T-cell (primary cell): ENCODE data around the gene KRTAP24-1. TPM values are rescaled to one million over a fixed set of nuclear protein-coding genes. Genes with fewer than 3 reads are reported as not detected.

Experiments
- ATAC-seq, 4 experiments: fragments of 200-7000 bp in 3 of 4; fragments of 150-1000 bp in 1 of 4; cut with Tn5 transposase; replicated peaks in 1 of 4; 1 replicate in 3 of 4; 2 replicates in 1 of 4; pipeline ENCODE4 v1.10.0; 2021; ENCODE audit warnings: moderate library complexity in 3 of 4, mild to moderate bottlenecking in 2 of 4, moderate number of reproducible peaks in 1 of 4
- CTCF ChIA-PET, 2 donors: fragments of 300-600 bp; sonication (Branson Sonifier 250); formaldehyde crosslinking; loops; one replicate each; lab custom pipeline; 2022; ENCODE audit warnings: antibody characterized with exemption in 2 of 2; lab: Charles Lee
- POLR2A ChIA-PET, 2 donors: fragments of 300-600 bp; sonication (Branson Sonifier 250); formaldehyde crosslinking; loops; one replicate each; lab custom pipeline; 2022; ENCODE audit warnings: antibody characterized with exemption in 2 of 2; lab: Charles Lee
- DNase-seq, 35 experiments: peaks; one replicate each; pipeline versions ENCODE4 v3.0.0 to v3.0.0-alpha.2; 2013 to 2023
- H3K27ac ChIP-seq: one replicate; pipeline ENCODE4 v1.5.1; 2013; ENCODE audit warnings: low read length
- H3K27me3 ChIP-seq, 2 experiments: replicated peaks in 1 of 2; 1 replicate in 1 of 2; 2 replicates in 1 of 2; pipeline versions ENCODE4 v1.6.1 to v1.7.0; 2013; ENCODE audit warnings: low read length in 1 of 2, mixed read lengths in 1 of 2; ENCODE audit not compliant: control insufficient read depth in 2 of 2, insufficient read depth in 2 of 2; ENCODE audit errors: extremely low read depth in 1 of 2
- H3K36me3 ChIP-seq, 2 donors: 1 replicate in 1 of 2; 2 replicates in 1 of 2; pipeline versions ENCODE4 v1.6.1 to v1.7.0; 2013; ENCODE audit warnings: low read length in 1 of 2; ENCODE audit not compliant: control insufficient read depth in 2 of 2, insufficient read depth in 1 of 2; ENCODE audit errors: extremely low read depth in 1 of 2
- H3K4me1 ChIP-seq, 2 experiments: 1 replicate in 1 of 2; 2 replicates in 1 of 2; pipeline versions ENCODE4 v1.6.1 to v1.7.0; 2013; ENCODE audit warnings: low read length in 2 of 2, mixed read lengths in 1 of 2; ENCODE audit not compliant: insufficient read depth in 2 of 2, control insufficient read depth in 1 of 2; ENCODE audit errors: extremely low read depth in 1 of 2
- H3K4me3 ChIP-seq, 2 donors: 1 replicate in 1 of 2; 2 replicates in 1 of 2; pipeline versions ENCODE4 v1.5.1 to v1.7.0; 2013; ENCODE audit warnings: mild to moderate bottlenecking in 2 of 2, low read length in 1 of 2, moderate library complexity in 1 of 2; ENCODE audit not compliant: control insufficient read depth in 1 of 2; ENCODE audit errors: extremely low read depth in 1 of 2
- H3K9me3 ChIP-seq: 2 replicates; pipeline ENCODE4 v1.7.0; 2013
- H3K27ac Mint-ChIP-seq, 2 donors: one replicate each; pipeline ENCODE4 v1.8.0; 2020 to 2021; ENCODE audit warnings: mild to moderate bottlenecking in 2 of 2, mixed read lengths in 2 of 2
- H3K27me3 Mint-ChIP-seq, 2 donors: one replicate each; pipeline ENCODE4 v1.8.0; 2021 to 2022; ENCODE audit warnings: mixed read lengths in 2 of 2
- H3K36me3 Mint-ChIP-seq: one replicate; pipeline ENCODE4 v1.8.0; 2021; ENCODE audit warnings: mixed read lengths
- H3K4me1 Mint-ChIP-seq, 3 donors: one replicate each; pipeline ENCODE4 v1.8.0; 2020 to 2022; ENCODE audit warnings: mixed read lengths in 3 of 3, mild to moderate bottlenecking in 1 of 3
- H3K4me3 Mint-ChIP-seq, 3 donors: one replicate each; pipeline ENCODE4 v1.8.0; 2020 to 2022; ENCODE audit warnings: mild to moderate bottlenecking in 3 of 3, mixed read lengths in 3 of 3, moderate library complexity in 3 of 3
- H3K9me3 Mint-ChIP-seq, 3 donors: one replicate each; pipeline ENCODE4 v1.8.0; 2020 to 2022; ENCODE audit warnings: mixed read lengths in 3 of 3
- WGBS: methylation state at CpG from one replicate; pipeline ENCODE4 v1.1.5; 2013; ENCODE audit warnings: missing lambda C conversion rate; ENCODE audit not compliant: insufficient coverage; 5-methylcytosine and 5-hydroxymethylcytosine counted together
- total RNA-seq, 35 experiments: library from RNA in 6 of 35; stranded (reverse) in 6 of 35; fragments of 120-200 nt in 1 of 35; gene quantifications; one replicate each; pipeline versions ENCODE4 v1.2.1 to v1.2.4 and lab custom pipeline; 2013 to 2026

Gene KRTAP24-1, protein sequence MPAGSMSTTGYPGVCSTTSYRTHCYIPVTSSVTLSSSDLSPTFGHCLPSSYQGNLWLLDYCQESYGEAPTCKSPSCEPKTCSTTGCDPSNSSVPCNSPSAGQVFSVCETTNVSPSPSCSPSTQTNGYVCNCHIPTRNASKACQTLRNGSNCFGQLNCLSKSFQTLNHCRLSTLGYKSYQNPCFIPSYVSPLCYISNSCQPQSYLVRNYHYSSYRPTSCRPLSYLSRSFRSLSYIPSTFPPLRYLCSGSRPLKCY
- total RNA-seq: not detected
- total RNA-seq (2013): not detected
- total RNA-seq (lab: John Stamatoyannopoulos, UW): 0 reads per million in 29 experiments

- no peaks in the 10 kb centered on the region for H3K36me3 ChIP-seq
- POLR2A ChIA-PET: interaction anchor here in 1 of 2 donors (0.6 kb wide), 1 partner anchor 75 kb away, joined by 3 read pairs; no protein-coding TSS in a partner anchor
- H3K4me1 ChIP-seq: no peaks in the 10 kb centered on the region
- no peak within 1 kb of the TSS for H3K4me3 ChIP-seq
- H3K36me3 Mint-ChIP-seq: no peaks in the 10 kb centered on the region
- no peaks in the 10 kb centered on the region for H3K9me3 ChIP-seq
- H3K27ac ChIP-seq: no peak within 1 kb of the TSS
- ATAC-seq (no peak), DNase-seq (no peak)
- no CpG with 5 or more reads among the region's 3 CpGs for WGBS
- H3K4me1 Mint-ChIP-seq: no peaks in the 10 kb centered on the region
- H3K27me3 Mint-ChIP-seq: peaks cover 0 to 6% of the 10 kb centered on the region in 2 donors
- no peaks in the 10 kb centered on the region for H3K9me3 Mint-ChIP-seq
- H3K27me3 ChIP-seq: no peaks in the 10 kb centered on the region
- H3K4me3 Mint-ChIP-seq: no peak within 1 kb of the TSS
- CTCF ChIA-PET: no interaction called here
- no peak within 1 kb of the TSS for H3K27ac Mint-ChIP-seq
Measured at GRCh38 chr21:30282850-30283249, at the start of gene KRTAP24-1. Gene KRTAP24-1 (minus strand): TSS chr21:30282950. CDS start chr21:30282932, 18 bp downstream.

- Mint-ChIP-seq H3K4me1 (no peaks in the 10 kb centered on the region), H3K9me3 (peaks cover 3 to 26% (median 15%) of the 10 kb centered on the region in 3 donors), H3K27ac (no peak overlapping the region), H3K27me3 (peaks cover 2 to 11% of the 10 kb centered on the region in 2 donors), H3K36me3 (no peaks in the 10 kb centered on the region), H3K4me3 (no peak overlapping the region)
- no peaks in the 10 kb centered on the region for H3K27me3 ChIP-seq
- no peaks in the 10 kb centered on the region for H3K36me3 ChIP-seq
- no peak for DNase-seq
- no peak overlapping the region for H3K27ac ChIP-seq
- H3K4me3 ChIP-seq: no peak overlapping the region
- H3K4me1 ChIP-seq: no peaks in the 10 kb centered on the region
- ChIA-PET CTCF (no interaction called here), POLR2A (no interaction called here)
- H3K9me3 ChIP-seq: peaks cover 2% of the 10 kb centered on the region
- no peak for ATAC-seq
- WGBS: 62% methylated on average over 3 of the region's 4 CpGs
Measured at GRCh38 chr21:30329203-30329875, 46.6 kb upstream of the KRTAP24-1 start.

- peaks cover 3 to 26% (median 15%) of the 10 kb centered on the region in 3 donors for H3K9me3 Mint-ChIP-seq
- H3K27me3 Mint-ChIP-seq: peaks cover 2 to 11% of the 10 kb centered on the region in 2 donors
- Histone ChIP-seq H3K27me3 (no peaks in the 10 kb centered on the region), H3K4me1 (no peaks in the 10 kb centered on the region), H3K4me3 (no peak overlapping the region), H3K36me3 (no peaks in the 10 kb centered on the region), H3K9me3 (peaks cover 2% of the 10 kb centered on the region), H3K27ac (no peak overlapping the region)
- no peak for DNase-seq
- no peaks in the 10 kb centered on the region for H3K36me3 Mint-ChIP-seq
- H3K27ac Mint-ChIP-seq: no peak overlapping the region
- no peaks in the 10 kb centered on the region for H3K4me1 Mint-ChIP-seq
- no peak for ATAC-seq
- CTCF ChIA-PET: no interaction called here
- no peak overlapping the region for H3K4me3 Mint-ChIP-seq
- POLR2A ChIA-PET: no interaction called here
Measured at GRCh38 chr21:30326390-30326789, 43.6 kb upstream of the KRTAP24-1 start.

DNA sequence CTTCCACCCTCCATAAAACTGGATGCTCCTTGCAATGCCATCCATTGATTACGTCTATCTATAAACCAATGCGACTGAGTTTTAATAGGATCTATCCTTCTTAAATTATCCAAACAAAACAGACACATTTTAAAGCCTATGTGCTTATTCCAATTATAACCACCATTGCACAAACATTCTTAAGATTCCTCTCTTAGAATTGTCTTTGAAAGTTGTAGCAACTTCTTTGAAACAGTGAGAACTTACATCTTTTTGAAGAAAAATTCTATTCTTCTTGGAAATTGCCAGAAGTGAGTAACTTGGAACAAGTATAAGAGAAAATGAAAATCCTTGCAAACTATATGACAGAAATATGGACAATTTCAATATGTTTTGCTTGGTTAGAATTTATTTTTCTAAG is 37.5 kb upstream of the KRTAP24-1 start, which contains the start of gene KRTAP26-1:
Gene KRTAP26-1, minus strand, starts transcription at position 101 of the 400 bp plus-strand sequence. CDS start 280 bp downstream, outside the sequence.
- Histone ChIP-seq H3K36me3 (no peaks in the 10 kb centered on the region), H3K27me3 (no peaks in the 10 kb centered on the region), H3K4me3 (no peak within 1 kb of the TSS), H3K4me1 (no peaks in the 10 kb centered on the region), H3K27ac (no peak within 1 kb of the TSS), H3K9me3 (no peaks in the 10 kb centered on the region)
- ChIA-PET CTCF (no interaction called here), POLR2A (no interaction called here)
- no peak for DNase-seq
- no peak for ATAC-seq
- Mint-ChIP-seq H3K36me3 (no peaks in the 10 kb centered on the region), H3K27ac (no peak within 1 kb of the TSS), H3K9me3 (peaks cover 0 to 7% (median 5%) of the 10 kb centered on the region in 3 donors), H3K27me3 (peaks cover 0 to 9% of the 10 kb centered on the region in 2 donors), H3K4me1 (no peaks in the 10 kb centered on the region), H3K4me3 (no peak within 1 kb of the TSS)
- WGBS: 90% methylated on average over 2 of the region's 2 CpGs

GRCh38 chr21:30315701-30316100 is 33.0 kb upstream of the KRTAP24-1 start:
- ATAC-seq: no peak
- H3K4me1 Mint-ChIP-seq: no peaks in the 10 kb centered on the region
- H3K9me3 Mint-ChIP-seq: peaks cover 0 to 4% (median 0%) of the 10 kb centered on the region in 3 donors
- Histone ChIP-seq H3K36me3 (no peaks in the 10 kb centered on the region), H3K27me3 (no peaks in the 10 kb centered on the region), H3K9me3 (no peaks in the 10 kb centered on the region), H3K27ac (no peak overlapping the region), H3K4me1 (no peaks in the 10 kb centered on the region), H3K4me3 (no peak overlapping the region)
- H3K36me3 Mint-ChIP-seq: no peaks in the 10 kb centered on the region
- no peak overlapping the region for H3K27ac Mint-ChIP-seq
- CTCF ChIA-PET: no interaction called here
- no peak overlapping the region for H3K4me3 Mint-ChIP-seq
- peaks cover 0 to 9% of the 10 kb centered on the region in 2 donors for H3K27me3 Mint-ChIP-seq
- DNase-seq: no peak
- WGBS: no CpG with 5 or more reads among the region's 2 CpGs
- POLR2A ChIA-PET: no interaction called here

GRCh38 chr21:30306884-30307283 is 24.1 kb upstream of the KRTAP24-1 start:
- H3K27ac ChIP-seq: no peak overlapping the region
- no peaks in the 10 kb centered on the region for H3K9me3 ChIP-seq
- ChIA-PET POLR2A (no interaction called here), CTCF (no interaction called here)
- H3K36me3 Mint-ChIP-seq: no peaks in the 10 kb centered on the region
- H3K4me1 ChIP-seq: no peaks in the 10 kb centered on the region
- ATAC-seq: no peak
- H3K9me3 Mint-ChIP-seq: peaks cover 0 to 4% (median 2%) of the 10 kb centered on the region in 3 donors
- H3K4me3 Mint-ChIP-seq: no peak overlapping the region
- 100% methylated on average over 1 of the region's 2 CpGs for WGBS
- H3K27ac Mint-ChIP-seq: no peak overlapping the region
- H3K27me3 ChIP-seq: no peaks in the 10 kb centered on the region
- H3K4me3 ChIP-seq: no peak overlapping the region
- no peaks in the 10 kb centered on the region for H3K36me3 ChIP-seq
- DNase-seq: no peak
- no peaks in the 10 kb centered on the region for H3K27me3 Mint-ChIP-seq
- H3K4me1 Mint-ChIP-seq: no peaks in the 10 kb centered on the region
